Measurements from ENCODE around the gene ALOX15B.
"Not testable (repeated sequence)": the region's sequence is repeated elsewhere in the genome, so short reads cannot be mapped to it uniquely, and the experiment has no call there.

ALOX15B gene

DNA sequence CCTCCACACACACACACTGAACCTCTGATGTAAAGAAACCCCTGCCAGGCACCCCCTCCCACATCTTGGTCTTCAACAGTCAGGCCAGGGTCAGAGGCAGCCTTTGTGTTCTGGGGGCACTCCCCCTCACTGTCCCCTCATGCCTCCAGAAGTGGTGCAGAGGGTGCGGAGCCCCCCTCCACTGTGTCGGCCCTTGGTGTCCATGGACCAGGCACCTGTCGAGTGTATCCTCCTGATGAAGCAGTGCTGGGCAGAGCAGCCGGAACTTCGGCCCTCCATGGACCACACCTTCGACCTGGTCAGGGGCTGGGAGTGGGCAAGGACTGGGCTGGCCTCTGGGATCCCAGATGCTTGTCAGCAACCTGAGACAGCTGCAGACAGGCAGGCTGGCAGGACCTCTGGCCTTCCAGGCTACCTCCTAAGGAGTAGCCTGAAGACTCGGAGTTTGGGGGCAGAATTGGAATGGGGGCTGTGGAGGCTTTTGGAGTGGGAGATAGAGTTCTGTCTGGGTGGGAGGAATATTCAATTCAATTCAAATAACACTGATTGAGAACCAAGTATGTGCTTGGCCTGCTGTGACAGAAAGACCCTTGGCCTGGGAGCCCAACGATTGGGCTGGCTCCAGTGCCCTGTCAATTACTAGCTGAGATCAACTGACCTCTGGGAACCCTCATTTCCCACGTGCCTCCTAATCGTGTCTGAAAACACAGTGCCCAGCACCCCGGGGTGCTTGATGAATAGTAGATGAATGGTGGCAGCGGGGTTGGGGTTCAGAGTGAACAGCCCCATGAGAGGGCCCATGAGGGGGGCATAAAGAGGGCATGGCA is 24.9 kb upstream of the ALOX15B start:
- no peak for DNase-seq (ENCODE audit: low read depth in 2 of 2)

- no peak for DNase-seq (ENCODE audit: low read depth in 2 of 2)
Observed at GRCh38 chr17:8014558-8014850, 24.4 kb upstream of the ALOX15B start.

GRCh38 chr17:8015236-8015956 is 23.5 kb upstream of the ALOX15B start:
- no peak for DNase-seq (ENCODE audit: low read depth in 2 of 2)

GRCh38 chr17:8015957-8016631 is 22.8 kb upstream of the ALOX15B start:
- DNase-seq (ENCODE audit: low read depth in 2 of 2), result no peak

DNA sequence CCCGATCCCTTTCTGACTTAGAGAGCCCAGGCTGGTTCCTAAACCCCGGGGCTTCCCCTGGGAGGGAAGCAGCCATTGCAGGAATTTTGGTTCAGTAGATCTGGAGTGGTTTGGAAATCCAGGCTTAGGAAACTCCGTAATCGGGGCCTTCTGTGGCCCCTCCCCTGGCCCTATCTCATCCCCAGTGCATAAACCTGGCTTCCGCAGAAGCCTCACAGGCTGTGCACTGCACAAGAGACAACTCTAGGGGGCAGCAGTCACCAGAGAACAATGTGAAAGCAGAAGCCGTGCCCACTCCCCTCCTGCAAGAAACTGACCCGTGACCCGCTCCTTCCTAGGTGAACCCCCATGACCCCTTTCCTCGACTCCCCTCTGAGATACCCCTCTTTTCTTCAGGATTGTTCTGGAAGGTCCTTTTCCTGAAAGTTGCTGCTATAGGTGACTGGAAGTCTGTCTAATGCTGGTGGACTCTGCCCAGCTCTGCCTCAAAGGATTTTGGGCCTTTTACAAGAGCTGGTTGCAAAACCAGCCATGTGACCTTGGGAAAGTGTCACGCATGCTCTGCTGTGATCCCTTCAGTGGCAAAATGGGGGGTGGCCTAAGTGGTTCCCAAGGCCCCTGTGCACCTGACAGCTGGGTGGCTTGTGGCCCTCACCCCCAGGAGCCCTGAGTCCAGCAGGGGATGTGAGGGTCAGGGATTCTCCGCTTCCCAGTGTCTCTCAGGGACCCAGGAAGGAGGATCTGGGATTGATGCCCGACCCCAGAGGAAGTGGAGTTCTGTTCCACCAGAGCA is 22.0 kb upstream of the ALOX15B start:
- DNase-seq (ENCODE audit: low read depth in 2 of 2), result no peak

- no peak for DNase-seq (ENCODE audit: low read depth in 2 of 2)
Observed at GRCh38 chr17:8018436-8018835, 20.4 kb upstream of the ALOX15B start.

DNA sequence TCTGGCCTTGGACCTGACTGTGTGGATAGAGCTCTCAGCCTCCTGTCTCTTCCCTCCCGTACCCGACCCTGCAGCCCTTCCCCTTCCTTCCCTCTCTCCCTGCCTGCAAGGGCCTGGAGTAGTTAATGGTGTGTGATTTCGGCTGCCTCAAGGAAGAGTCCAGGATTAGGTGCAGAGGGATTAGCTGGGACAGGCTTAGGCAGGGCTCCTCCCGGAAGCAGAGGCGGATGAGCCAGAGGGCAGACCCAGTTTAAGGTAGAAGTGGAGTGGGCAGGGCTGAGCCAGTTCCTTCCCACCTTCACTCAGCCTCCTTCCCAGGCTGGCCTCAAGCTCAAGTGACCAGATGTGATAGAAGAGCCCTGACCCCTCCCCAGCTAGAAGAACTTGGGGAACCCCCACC is 19.7 kb upstream of the ALOX15B start:
- no peak for DNase-seq (ENCODE audit: low read depth in 2 of 2)

DNA sequence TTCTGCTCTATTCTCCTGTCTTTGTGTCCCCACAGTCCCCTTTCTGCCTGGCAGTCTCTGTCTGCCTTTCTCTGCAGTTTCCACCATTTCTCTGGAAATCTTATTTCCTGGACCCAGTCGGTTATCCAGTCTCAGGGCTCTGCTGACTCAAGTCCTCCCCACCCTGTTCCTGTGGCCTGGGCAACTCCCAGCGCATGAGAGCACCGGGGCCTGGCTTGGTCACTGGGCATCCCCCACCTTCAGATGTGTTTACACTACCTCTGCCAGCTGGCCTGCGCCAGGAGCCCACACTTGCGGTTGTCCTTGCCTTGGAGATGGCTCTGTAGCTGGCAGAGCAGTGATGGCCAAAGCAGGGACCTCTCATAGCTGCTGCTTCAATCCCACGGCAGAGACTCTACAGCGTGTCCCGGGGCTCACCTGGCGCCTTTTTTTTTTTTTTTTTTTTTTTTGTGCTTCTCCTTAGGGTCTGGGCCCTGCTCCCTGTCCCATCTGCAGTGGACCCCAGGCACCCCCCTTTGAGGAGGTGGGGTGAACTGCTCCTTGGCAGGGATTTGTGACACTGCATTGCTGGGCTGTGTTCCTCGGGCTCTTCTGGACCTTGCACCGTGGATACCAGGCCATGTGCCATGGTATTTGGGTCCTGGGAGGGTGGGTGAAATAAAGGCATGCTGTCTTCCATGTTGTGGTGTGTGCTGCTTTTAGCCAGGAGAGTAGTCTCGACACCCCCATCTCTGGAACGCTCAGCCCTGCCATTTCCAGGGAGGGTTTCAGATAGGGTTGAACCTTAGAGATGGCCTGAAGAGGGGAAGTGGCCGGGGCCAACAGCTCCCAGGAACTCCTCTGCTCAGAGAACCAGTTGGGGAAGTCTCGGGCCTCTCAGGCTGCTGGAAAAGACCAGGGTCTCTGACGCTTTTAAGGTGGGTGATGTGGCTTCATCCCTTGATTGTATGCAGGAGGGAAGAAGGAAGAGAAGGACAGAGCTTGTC is 18.9 kb upstream of the ALOX15B start:
- no peak for DNase-seq (ENCODE audit: low read depth in 2 of 2)

DNA sequence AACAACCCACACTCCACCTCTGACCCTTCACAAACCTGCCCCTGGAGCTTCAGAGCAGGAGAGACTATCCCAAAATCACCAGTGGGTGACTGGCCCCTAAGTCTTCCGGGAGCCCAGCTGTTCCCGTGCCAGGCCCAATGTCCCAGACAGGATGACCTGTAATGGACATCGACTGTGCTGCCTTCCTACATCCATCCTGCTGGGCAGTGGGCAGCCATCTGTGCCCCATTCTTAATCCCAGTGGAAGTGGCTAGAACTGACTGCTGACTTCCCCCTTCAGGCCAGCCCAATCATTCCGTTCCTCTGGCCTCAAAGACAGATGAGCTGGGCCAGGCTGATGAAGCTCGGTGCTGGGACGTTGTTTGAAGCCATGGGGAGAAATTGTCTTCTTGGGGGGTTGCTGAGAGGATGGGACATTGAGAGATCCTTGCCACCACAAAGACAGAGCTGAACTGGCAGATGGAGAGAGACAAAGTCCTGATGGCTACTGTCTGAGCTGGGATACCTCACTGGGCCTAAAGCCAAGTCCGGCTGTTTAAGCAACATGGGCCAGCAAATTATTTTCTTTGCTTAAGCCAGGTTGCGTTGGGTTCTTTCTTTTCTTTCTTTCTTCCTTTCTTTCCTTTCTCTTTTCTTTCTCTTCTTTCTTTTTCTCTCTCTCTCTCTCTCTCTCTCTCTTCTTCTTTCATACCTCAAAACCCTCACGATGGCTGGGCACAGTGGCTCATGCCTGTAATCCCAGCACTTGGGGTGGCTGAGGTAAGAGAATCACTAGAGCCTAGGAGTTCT is 17.9 kb upstream of the ALOX15B start:
- DNase-seq (ENCODE audit: low read depth in 2 of 2), result no peak

DNA sequence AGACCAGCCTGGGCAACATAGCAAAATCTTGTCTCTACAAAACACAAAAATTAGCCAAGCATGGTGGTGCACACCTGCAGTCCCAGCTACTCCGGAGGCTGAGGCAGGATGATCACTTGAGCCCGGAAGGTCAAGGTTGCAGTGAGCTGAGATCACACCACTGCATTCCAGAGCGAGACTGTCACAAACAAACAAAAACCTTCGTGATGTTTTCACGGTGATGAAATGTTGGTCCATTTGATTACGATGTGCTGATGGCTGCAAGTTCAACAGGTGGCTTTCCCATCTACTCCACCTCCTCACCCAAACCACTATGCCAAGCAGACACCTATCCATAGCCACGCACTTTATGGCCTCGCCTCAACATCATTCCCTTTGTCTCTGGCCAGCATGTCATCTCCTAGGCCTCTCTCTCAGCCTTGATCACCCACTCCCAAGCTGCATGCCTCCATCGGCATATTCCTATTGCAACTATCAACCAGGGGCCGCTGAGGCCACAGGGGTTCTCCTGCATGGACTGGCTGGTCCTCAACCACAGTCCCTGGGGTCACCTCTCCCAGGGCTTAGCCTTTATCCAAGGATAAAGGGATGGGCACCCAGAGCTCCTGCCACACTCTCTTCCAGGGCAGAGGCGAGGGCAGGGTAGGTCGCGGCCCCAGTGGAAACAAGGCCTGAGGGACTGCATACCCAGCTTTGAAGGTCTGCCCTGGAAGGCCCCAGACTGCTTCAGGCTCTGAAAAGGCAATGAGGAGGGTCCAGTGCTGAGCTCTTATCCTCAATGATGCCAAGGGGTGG is 17.1 kb upstream of the ALOX15B start:
- no peak for DNase-seq (ENCODE audit: low read depth in 2 of 2)

- no peak for DNase-seq (ENCODE audit: low read depth in 2 of 2)
Observed at GRCh38 chr17:8022360-8023003, 16.4 kb upstream of the ALOX15B start.

DNA sequence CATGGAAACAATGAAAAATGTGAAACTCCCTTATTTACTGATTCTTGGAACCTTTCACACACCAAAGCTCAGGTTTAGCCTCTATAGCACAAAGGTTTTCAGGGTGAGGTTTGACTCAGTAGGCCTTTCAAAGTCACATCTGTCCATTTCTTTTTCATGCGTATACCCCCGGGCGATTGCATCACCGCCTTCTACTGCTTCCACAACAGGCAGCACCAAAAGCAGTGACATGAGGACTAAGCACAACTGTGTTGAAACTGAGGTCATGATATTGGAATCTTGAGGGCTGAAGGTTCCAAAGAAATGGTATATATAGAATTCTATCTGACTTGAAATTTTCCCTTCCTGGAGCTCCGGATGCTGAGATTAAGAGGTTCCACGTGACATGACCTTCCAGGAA is 14.7 kb upstream of the ALOX15B start:
- DNase-seq (ENCODE audit: low read depth in 2 of 2), result not testable (repeated sequence)

DNA sequence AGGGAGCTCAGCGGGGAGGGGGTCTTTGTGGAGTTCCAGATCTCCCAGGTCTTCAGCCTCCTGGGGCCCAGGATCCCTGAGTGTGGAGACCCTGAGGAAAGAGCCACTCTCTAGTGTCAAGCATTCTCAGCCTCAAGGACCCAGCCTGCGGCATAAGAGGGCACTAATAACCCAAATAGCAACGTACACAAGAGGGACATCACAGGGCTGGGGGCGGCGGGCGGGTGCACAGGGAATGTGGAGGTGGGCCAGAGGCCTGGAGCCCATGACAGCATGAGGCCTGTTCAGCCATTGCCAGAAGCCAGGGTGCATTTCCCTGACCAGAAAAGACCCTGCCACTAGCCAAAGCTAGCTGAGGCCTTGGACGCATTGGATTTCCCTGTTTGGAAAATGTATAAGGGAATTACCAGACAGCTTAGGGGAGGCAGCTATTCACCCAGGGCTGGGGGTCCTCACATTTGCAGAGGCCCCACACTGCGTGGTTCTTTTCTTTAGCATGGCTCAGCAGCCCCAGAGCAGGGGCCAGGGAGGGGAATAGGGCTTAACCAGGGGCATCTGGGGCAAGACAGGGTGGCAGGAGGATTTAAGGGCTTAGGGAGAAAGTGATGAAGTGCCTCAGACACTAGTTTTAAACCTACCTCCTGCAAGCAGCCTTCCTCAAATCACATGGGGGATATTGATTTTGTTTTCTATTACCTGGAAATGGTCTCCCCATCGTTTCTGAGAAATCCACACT is 13.5 kb upstream of the ALOX15B start:
- DNase-seq (ENCODE audit: low read depth in 2 of 2), result no peak

GRCh38 chr17:8029121-8029520 is 9.7 kb upstream of the ALOX15B start:
- no peak for DNase-seq (ENCODE audit: low read depth in 2 of 2)

DNA sequence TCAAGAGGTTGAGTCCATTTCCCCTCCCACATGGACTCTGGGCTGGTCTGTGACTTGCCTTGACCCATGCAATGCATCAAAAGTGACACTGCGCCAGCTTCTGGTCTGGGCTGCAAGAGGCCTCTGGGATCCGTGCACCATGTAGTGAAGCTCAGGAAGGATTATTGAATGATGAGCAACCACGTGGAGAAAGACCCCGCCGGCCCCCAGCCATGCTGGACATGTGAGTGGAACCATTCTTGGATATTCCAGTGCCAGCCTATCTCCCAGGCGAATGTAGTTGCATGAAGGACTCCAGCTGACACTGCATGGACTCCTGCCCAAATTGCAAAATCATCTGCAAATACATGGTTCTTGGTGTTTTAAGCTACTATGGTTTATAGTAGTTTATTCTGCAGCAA is 7.6 kb upstream of the ALOX15B start:
- DNase-seq (ENCODE audit: low read depth in 2 of 2), result no peak

GRCh38 chr17:8031950-8032349 is 6.9 kb upstream of the ALOX15B start:
- DNase-seq (ENCODE audit: low read depth in 2 of 2), result no peak

- DNase-seq (ENCODE audit: low read depth in 2 of 2), result no peak
Observed at GRCh38 chr17:8032442-8032841, 6.4 kb upstream of the ALOX15B start.

DNA sequence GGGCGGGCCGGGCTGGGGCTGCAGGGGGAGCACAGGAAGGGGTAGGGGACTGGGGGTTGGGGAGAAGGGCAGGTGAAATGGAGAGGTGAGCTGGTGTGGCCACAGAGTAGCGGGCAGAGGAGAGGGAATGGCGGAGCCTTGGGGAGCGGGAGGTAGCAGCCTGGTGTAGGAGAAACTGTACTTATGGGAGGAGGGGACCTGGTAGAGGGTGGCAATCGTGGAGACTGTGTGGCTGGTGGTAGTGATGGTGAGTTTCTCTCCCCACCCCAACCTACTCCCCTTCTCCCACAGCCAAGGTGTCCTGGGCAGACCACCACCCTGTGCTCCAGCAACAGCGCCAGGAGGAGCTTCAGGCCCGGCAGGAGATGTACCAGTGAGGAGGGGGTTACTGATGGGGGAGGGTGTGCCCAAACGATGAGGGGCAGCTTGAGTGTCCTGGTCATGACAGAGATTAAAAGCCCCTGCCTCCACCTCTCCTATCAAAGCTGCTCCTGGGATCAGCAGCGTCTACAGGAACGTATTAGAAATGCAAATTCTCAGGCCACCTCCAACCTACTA is 831 bp downstream of the ALOX15B start:
- DNase-seq (ENCODE audit: low read depth in 2 of 2), result no peak

All from stimulated activated CD8-positive, alpha-beta memory T cell treated with anti-CD3 and anti-CD28 coated beads, Interleukin-7, amount 100 ng/mL, for 4 hours (primary cell).